ENCODE data around the gene ARHGAP29.

ARHGAP29 gene

DNA sequence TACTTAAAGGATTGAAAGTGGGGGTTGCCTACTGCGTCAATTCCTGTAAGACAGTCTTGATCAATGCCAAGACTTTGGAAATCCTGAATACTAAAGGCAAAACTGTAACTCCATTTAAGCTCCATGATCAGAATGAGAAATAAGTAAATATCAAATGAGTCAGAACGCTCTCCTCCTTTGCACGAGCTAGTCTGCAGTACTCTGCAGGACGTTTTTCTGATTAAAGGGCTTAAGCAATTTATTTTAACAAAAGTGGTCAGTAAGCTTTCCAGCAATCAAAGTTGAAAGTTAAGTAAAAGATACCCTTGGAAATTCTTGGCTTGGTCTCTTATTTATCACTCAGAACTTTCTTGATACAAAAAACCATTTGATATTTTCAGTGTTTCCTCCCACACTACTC, 35.7 kb upstream of the ARHGAP29 start:
- TF ChIP-seq EZH2 (IDR thresholded peaks at IDR 0.05; ENCODE audit: borderline replicate concordance, low read depth, low read length, severe bottlenecking) = no peak
- TF ChIP-seq, protein P1, sequence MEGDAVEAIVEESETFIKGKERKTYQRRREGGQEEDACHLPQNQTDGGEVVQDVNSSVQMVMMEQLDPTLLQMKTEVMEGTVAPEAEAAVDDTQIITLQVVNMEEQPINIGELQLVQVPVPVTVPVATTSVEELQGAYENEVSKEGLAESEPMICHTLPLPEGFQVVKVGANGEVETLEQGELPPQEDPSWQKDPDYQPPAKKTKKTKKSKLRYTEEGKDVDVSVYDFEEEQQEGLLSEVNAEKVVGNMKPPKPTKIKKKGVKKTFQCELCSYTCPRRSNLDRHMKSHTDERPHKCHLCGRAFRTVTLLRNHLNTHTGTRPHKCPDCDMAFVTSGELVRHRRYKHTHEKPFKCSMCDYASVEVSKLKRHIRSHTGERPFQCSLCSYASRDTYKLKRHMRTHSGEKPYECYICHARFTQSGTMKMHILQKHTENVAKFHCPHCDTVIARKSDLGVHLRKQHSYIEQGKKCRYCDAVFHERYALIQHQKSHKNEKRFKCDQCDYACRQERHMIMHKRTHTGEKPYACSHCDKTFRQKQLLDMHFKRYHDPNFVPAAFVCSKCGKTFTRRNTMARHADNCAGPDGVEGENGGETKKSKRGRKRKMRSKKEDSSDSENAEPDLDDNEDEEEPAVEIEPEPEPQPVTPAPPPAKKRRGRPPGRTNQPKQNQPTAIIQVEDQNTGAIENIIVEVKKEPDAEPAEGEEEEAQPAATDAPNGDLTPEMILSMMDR (IDR thresholded peaks at IDR 0.05; ENCODE audit: borderline replicate concordance, extremely low read depth, low read length, poor library complexity, severe bottlenecking) = no peak
- Histone ChIP-seq H3K4me2 (ENCODE audit: insufficient read depth, low read length) (no peak overlapping the region), H3K79me2 (ENCODE audit: insufficient read depth, low read length) (no peaks in the 10 kb centered on the region), H3K9ac (ENCODE audit: low read depth, low read length) (no peak overlapping the region), H3K9me3 (ENCODE audit: insufficient read depth, low read length, severe bottlenecking) (no peaks in the 10 kb centered on the region), H2AFZ (ENCODE audit: low read depth, low read length) (no peak overlapping the region), H3K27ac (ENCODE audit: low read length) (no peak overlapping the region), H3K4me1 (ENCODE audit: insufficient read depth, low read length) (no peaks in the 10 kb centered on the region), H3K4me3 (ENCODE audit: low read depth in 1 of 2, low read length in 2 of 2) (no peak overlapping the region), H3K27me3 (ENCODE audit: insufficient read depth, low read length, poor library complexity) (no peaks in the 10 kb centered on the region), H4K20me1 (ENCODE audit: insufficient read depth, low read length) (no peaks in the 10 kb centered on the region), H3K36me3 (ENCODE audit: insufficient read depth, low read length) (no peaks in the 10 kb centered on the region)
- DNase-seq (no peak), ATAC-seq (ENCODE audit: insufficient read depth, low read depth) (no peak)

DNA sequence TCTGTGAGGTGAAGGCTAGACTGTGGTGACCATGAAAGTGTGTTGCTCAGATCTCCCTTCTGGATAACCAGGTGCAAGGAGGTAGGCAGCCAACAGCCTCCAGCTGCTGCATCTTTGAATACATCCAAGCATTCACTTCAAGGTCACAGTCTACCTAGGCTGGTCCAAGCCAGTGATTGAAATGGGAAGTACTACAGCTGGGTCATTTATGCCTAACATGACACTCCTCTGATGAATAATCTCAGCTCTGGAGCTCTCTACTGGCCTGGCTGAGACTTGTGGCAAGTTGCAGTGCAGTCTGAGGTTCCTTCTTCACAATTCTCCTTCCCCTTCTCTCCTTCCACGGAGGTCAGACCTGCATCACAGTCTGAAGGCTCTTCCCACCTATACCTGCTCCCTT, 35.0 kb upstream of the ARHGAP29 start:
- no peak overlapping the region for H2AFZ ChIP-seq (ENCODE audit: low read depth, low read length)
- no peak overlapping the region for H3K9ac ChIP-seq (ENCODE audit: low read depth, low read length)
- no peak for DNase-seq
- H3K4me3 ChIP-seq (ENCODE audit: low read depth in 1 of 2, low read length in 2 of 2) = no peak overlapping the region
- TF ChIP-seq, protein P1 (IDR thresholded peaks at IDR 0.05; ENCODE audit: borderline replicate concordance, extremely low read depth, low read length, poor library complexity, severe bottlenecking) = no peak
- TF ChIP-seq EZH2 (IDR thresholded peaks at IDR 0.05; ENCODE audit: borderline replicate concordance, low read depth, low read length, severe bottlenecking) = no peak
- no peaks in the 10 kb centered on the region for H4K20me1 ChIP-seq (ENCODE audit: insufficient read depth, low read length)
- H3K27me3 ChIP-seq (ENCODE audit: insufficient read depth, low read length, poor library complexity) = no peaks in the 10 kb centered on the region
- H3K36me3 ChIP-seq (ENCODE audit: insufficient read depth, low read length) = no peaks in the 10 kb centered on the region
- no peak overlapping the region for H3K27ac ChIP-seq (ENCODE audit: low read length)
- H3K4me1 ChIP-seq (ENCODE audit: insufficient read depth, low read length) = no peaks in the 10 kb centered on the region
- H3K9me3 ChIP-seq (ENCODE audit: insufficient read depth, low read length, severe bottlenecking) = no peaks in the 10 kb centered on the region
- H3K79me2 ChIP-seq (ENCODE audit: insufficient read depth, low read length) = no peaks in the 10 kb centered on the region
- ATAC-seq (ENCODE audit: insufficient read depth, low read depth) = no peak
- H3K4me2 ChIP-seq (ENCODE audit: insufficient read depth, low read length) = no peak overlapping the region

DNA sequence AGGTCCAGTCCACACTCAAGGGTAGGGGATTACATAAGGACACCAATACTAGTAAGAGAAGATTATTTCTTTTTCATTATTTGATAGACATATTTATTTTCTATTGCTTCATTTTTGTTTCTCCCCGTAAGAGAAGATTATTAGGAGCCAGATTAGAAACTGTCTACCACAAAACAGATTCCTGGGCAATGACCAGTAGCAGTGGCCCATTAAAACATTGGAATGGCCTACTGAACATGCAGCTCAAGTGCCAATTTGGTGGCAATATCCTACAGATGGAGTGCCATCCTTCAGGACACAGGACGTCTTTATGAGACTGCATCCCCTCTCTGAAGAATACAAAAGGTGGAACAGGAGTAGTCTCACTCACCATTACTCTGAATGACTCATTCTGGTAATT, 34.0 kb upstream of the ARHGAP29 start:
- no peaks in the 10 kb centered on the region for H3K36me3 ChIP-seq (ENCODE audit: insufficient read depth, low read length)
- H3K27ac ChIP-seq (ENCODE audit: low read length) = no peak overlapping the region
- H3K4me3 ChIP-seq (ENCODE audit: low read depth in 1 of 2, low read length in 2 of 2) = no peak overlapping the region
- no peak overlapping the region for H3K9ac ChIP-seq (ENCODE audit: low read depth, low read length)
- no peaks in the 10 kb centered on the region for H3K4me1 ChIP-seq (ENCODE audit: insufficient read depth, low read length)
- H2AFZ ChIP-seq (ENCODE audit: low read depth, low read length) = no peak overlapping the region
- no peak overlapping the region for H3K4me2 ChIP-seq (ENCODE audit: insufficient read depth, low read length)
- H3K9me3 ChIP-seq (ENCODE audit: insufficient read depth, low read length, severe bottlenecking) = no peaks in the 10 kb centered on the region
- TF ChIP-seq, protein P1 (IDR thresholded peaks at IDR 0.05; ENCODE audit: borderline replicate concordance, extremely low read depth, low read length, poor library complexity, severe bottlenecking) = no peak
- no peak for TF ChIP-seq EZH2 (IDR thresholded peaks at IDR 0.05; ENCODE audit: borderline replicate concordance, low read depth, low read length, severe bottlenecking)
- H3K27me3 ChIP-seq (ENCODE audit: insufficient read depth, low read length, poor library complexity) = no peaks in the 10 kb centered on the region
- no peaks in the 10 kb centered on the region for H3K79me2 ChIP-seq (ENCODE audit: insufficient read depth, low read length)
- no peaks in the 10 kb centered on the region for H4K20me1 ChIP-seq (ENCODE audit: insufficient read depth, low read length)
- DNase-seq (no peak), ATAC-seq (ENCODE audit: insufficient read depth, low read depth) (no peak)

DNA sequence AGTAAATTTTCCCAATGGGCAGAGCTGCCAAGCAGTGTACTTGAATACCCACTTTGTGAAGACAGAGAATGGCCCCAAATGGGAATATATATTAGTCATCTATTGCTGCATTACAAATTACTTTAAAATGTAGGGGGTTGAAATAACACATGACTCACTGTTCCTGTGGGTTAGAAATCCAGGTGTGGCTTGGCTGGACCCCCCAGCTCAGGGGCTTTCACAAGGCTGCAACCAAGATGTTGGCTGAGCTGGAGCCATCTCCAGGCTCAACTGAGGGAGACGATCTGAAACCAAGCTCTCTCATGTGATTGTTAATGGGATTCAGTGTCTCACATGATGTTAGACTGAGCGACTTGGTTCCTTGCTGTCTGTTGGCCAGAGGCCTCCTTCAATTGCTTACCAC, 33.4 kb upstream of the ARHGAP29 start:
- Histone ChIP-seq H3K36me3 (ENCODE audit: insufficient read depth, low read length) (no peaks in the 10 kb centered on the region), H3K4me1 (ENCODE audit: insufficient read depth, low read length) (no peaks in the 10 kb centered on the region), H3K9ac (ENCODE audit: low read depth, low read length) (no peak overlapping the region), H3K4me3 (ENCODE audit: low read depth in 1 of 2, low read length in 2 of 2) (no peak overlapping the region), H3K9me3 (ENCODE audit: insufficient read depth, low read length, severe bottlenecking) (no peaks in the 10 kb centered on the region), H2AFZ (ENCODE audit: low read depth, low read length) (no peak overlapping the region), H3K79me2 (ENCODE audit: insufficient read depth, low read length) (no peaks in the 10 kb centered on the region), H3K27me3 (ENCODE audit: insufficient read depth, low read length, poor library complexity) (no peaks in the 10 kb centered on the region), H3K4me2 (ENCODE audit: insufficient read depth, low read length) (no peak overlapping the region), H4K20me1 (ENCODE audit: insufficient read depth, low read length) (no peaks in the 10 kb centered on the region), H3K27ac (ENCODE audit: low read length) (no peak overlapping the region)
- no peak for ATAC-seq (ENCODE audit: insufficient read depth, low read depth)
- no peak for TF ChIP-seq EZH2 (IDR thresholded peaks at IDR 0.05; ENCODE audit: borderline replicate concordance, low read depth, low read length, severe bottlenecking)
- TF ChIP-seq, protein P1 (IDR thresholded peaks at IDR 0.05; ENCODE audit: borderline replicate concordance, extremely low read depth, low read length, poor library complexity, severe bottlenecking) = no peak
- no peak for DNase-seq

Measured in DND-41 (cell line).